HepG2 (cell line): ENCODE data around the gene TOM1L2. TPM values are rescaled to one million over a fixed set of nuclear protein-coding genes. Genes with fewer than 3 reads are reported as not detected.

Experiments used
- ATAC-seq: fragments of 200-7000 bp; cut with Tn5 transposase; 3 replicates; pipeline ENCODE4 v1.9.1; 2020; ENCODE audit warnings: mild to moderate bottlenecking, moderate library complexity
- BruUV-seq: library from RNA; stranded (reverse); fragments of 400-500 nt; replicated peaks from 2 replicates; lab custom pipeline; 2021; lab: Mats Ljungman, UMichigan
- CTCF ChIA-PET: fragments of 300-600 bp; formaldehyde crosslinking; extraction: SDS; loops from one replicate; lab custom pipeline; 2021; ENCODE audit warnings: low total read pairs, inconsistent platforms, low intra/inter-chr PET ratio; lab: Yijun Ruan, JAX
- POLR2A ChIA-PET: fragments of 350-600 bp; sonication (Branson Sonifier 250); formaldehyde crosslinking; loops from one replicate; lab custom pipeline; 2020; ENCODE audit warnings: antibody characterized with exemption, inconsistent platforms; lab: Yijun Ruan, JAX
- DNase-seq: peaks from one replicate; pipeline ENCODE4 v3.0.0-alpha.2; 2015; ENCODE audit warnings: low spot score
- FAIRE-seq: peaks from 3 replicates; lab custom pipeline; 2011; peaks lifted over from hg19 to GRCh38; lab: Jason Lieb, UNC
- H2AFZ ChIP-seq: one replicate; pipeline ENCODE4 v1.6.1; 2011; ENCODE audit warnings: low read length, inconsistent platforms
- H3K27ac ChIP-seq: fragments of 300-600 bp; 3 replicates; pipeline ENCODE4 v1.8.0; 2011; ENCODE audit warnings: mixed run types, mild to moderate bottlenecking, mixed read lengths, low read length, inconsistent platforms; ENCODE audit not compliant: insufficient read depth; ENCODE audit errors: extremely low read length
- H3K27me3 ChIP-seq, 2 experiments: fragments of 200-600 bp in 1 of 2; 2 replicates in 1 of 2; 3 replicates in 1 of 2; pipeline versions ENCODE4 v1.6.0 to v1.8.0; 2011; ENCODE audit warnings: low read length in 2 of 2, mild to moderate bottlenecking in 2 of 2, moderate library complexity in 2 of 2, inconsistent platforms in 1 of 2; ENCODE audit not compliant: insufficient read depth in 2 of 2, control insufficient read depth in 1 of 2
- H3K36me3 ChIP-seq, 2 experiments: fragments of 200-600 bp in 1 of 2; replicated peaks in 1 of 2; 2 replicates in 1 of 2; 3 replicates in 1 of 2; pipeline versions ENCODE4 v1.5.1 to v1.8.0; 2011; ENCODE audit warnings: low read length in 2 of 2, inconsistent platforms in 1 of 2; ENCODE audit not compliant: insufficient read depth in 2 of 2, control insufficient read depth in 1 of 2
- H3K4me1 ChIP-seq: 2 replicates; pipeline ENCODE4 v1.5.1; 2012; ENCODE audit warnings: low read length, inconsistent platforms; ENCODE audit not compliant: insufficient read depth
- H3K4me2 ChIP-seq: 2 replicates; pipeline ENCODE4 v1.6.0; 2011; ENCODE audit warnings: low read depth, low read length, inconsistent platforms
- H3K4me3 ChIP-seq, 3 experiments: fragments of 200-600 bp in 1 of 3; sonication (generic), shearing (Covaris generic) in 1 of 3; replicated peaks in 1 of 3; 2 replicates each; pipeline ENCODE4 v1.5.1; 2011 to 2016; ENCODE audit warnings: low read length in 3 of 3, inconsistent platforms in 2 of 3, low read depth in 2 of 3, mild to moderate bottlenecking in 2 of 3, control low read depth in 1 of 3, mixed read lengths in 1 of 3; ENCODE audit not compliant: insufficient read depth in 1 of 3
- H3K79me2 ChIP-seq: one replicate; pipeline ENCODE4 v1.6.1; 2011; ENCODE audit warnings: low read length, inconsistent platforms; ENCODE audit not compliant: insufficient read depth
- H3K9ac ChIP-seq: 2 replicates; pipeline ENCODE4 v1.6.0; 2011; ENCODE audit warnings: mild to moderate bottlenecking, low read depth, low read length, inconsistent platforms; ENCODE audit not compliant: insufficient read depth
- H3K9me3 ChIP-seq: 2 replicates; pipeline ENCODE4 v1.5.1; 2012; ENCODE audit warnings: mild to moderate bottlenecking, low read length
- H4K20me1 ChIP-seq: 2 replicates; pipeline ENCODE4 v1.6.0; 2011; ENCODE audit warnings: inconsistent platforms, mild to moderate bottlenecking, low read length, moderate library complexity; ENCODE audit not compliant: insufficient read depth
- GTF3A ChIP-seq: sonication (generic); formaldehyde crosslinking; conservative IDR thresholded peaks from 2 replicates; pipeline ENCODE4 v1.4.0; 2020; ENCODE audit warnings: mild to moderate bottlenecking, missing genetic modification reagents
- HIVEP1 ChIP-seq: sonication (generic); formaldehyde crosslinking; IDR thresholded peaks from 2 replicates; pipeline ENCODE4 v1.4.0; 2020; ENCODE audit warnings: mild to moderate bottlenecking, missing genetic modification reagents
- HOXD1 ChIP-seq: sonication (generic); formaldehyde crosslinking; IDR thresholded peaks from 2 replicates; pipeline ENCODE4 v1.5.0; 2020; ENCODE audit warnings: missing genetic modification reagents
- KLF13 ChIP-seq: sonication (generic); formaldehyde crosslinking; IDR thresholded peaks from 2 replicates; pipeline ENCODE4 v1.4.0; 2020; ENCODE audit warnings: mild to moderate bottlenecking, missing genetic modification reagents
- TEAD2 ChIP-seq: sonication (generic); formaldehyde crosslinking; IDR thresholded peaks from 2 replicates; pipeline ENCODE4 v1.9.0; 2021; ENCODE audit warnings: missing genetic modification reagents
- ZNF143 ChIP-seq: sonication (generic); formaldehyde crosslinking; IDR thresholded peaks from 2 replicates; pipeline ENCODE4 v1.4.0; 2020; ENCODE audit warnings: missing genetic modification reagents
- ZNF253 ChIP-seq: sonication (generic); formaldehyde crosslinking; IDR thresholded peaks from 2 replicates; pipeline ENCODE4 v1.8.0; 2022; ENCODE audit warnings: mild to moderate bottlenecking, missing genetic modification reagents, borderline replicate concordance
- ZNF543 ChIP-seq: sonication (generic); formaldehyde crosslinking; IDR thresholded peaks from 2 replicates; pipeline ENCODE4 v1.4.0; 2020; ENCODE audit warnings: mild to moderate bottlenecking, missing genetic modification reagents
- WGBS: methylation state at CpG from one replicate; pipeline ENCODE4 v1.1.6; 2017; ENCODE audit warnings: low lambda C conversion rate; 5-methylcytosine and 5-hydroxymethylcytosine counted together
- in situ Hi-C: cut with HindIII; loops from 2 replicates; pipeline ENCODE4 v1.10.0; 2017; ENCODE audit warnings: low pct_unique_long_range_greater_than_20kb; ENCODE audit not compliant: extremely low pct_ligation_motif_present
- intact Hi-C: fragments of 100-400 bp; cut with micrococcal nuclease; formaldehyde crosslinking; loops from one replicate; pipeline ENCODE4 v1.10.0; 2022; ENCODE audit not compliant: unreplicated experiment
- polyA plus RNA-seq, 8 experiments: library from polyadenylated mRNA; depleted of rRNA in 3 of 8; stranded (reverse) in 7 of 8; unstranded in 1 of 8; fragments of >200 nt; fragmentation: Illumina TruSeq in 4 of 8; extraction: Trizol in 4 of 8; gene quantifications; 2 replicates each; pipeline versions ENCODE4 v1.2.1 to v1.2.3, GENCODE V29; 2011 to 2016; ENCODE audit warnings: low read depth in 4 of 8, missing spikeins in 1 of 8, mixed read lengths in 1 of 8; ENCODE audit not compliant: insufficient read depth in 1 of 8
- total RNA-seq, 5 experiments: library from RNA; depleted of rRNA; stranded (reverse); fragments of >200 nt; fragmentation: Illumina TruSeq; extraction: Trizol; gene quantifications; 2 replicates each; pipeline ENCODE4 v1.2.3, GENCODE V29; 2016; ENCODE audit warnings: low read depth in 1 of 5
- TF ChIP-seq, protein P1 (sequence below): sonication (generic); formaldehyde crosslinking; IDR thresholded peaks from 2 replicates; pipeline ENCODE4 v1.4.0; 2020; ENCODE audit warnings: missing genetic modification reagents, borderline replicate concordance
- TF ChIP-seq, protein P2 (sequence below): sonication (generic); formaldehyde crosslinking; IDR thresholded peaks from 2 replicates; pipeline ENCODE4 v1.8.0; 2022; ENCODE audit warnings: low read depth, missing genetic modification reagents
- TF ChIP-seq, protein P3 (sequence below): sonication (generic); formaldehyde crosslinking; conservative IDR thresholded peaks from 2 replicates; pipeline ENCODE4 v1.8.0; 2022; ENCODE audit warnings: low read depth, missing genetic modification reagents
- TF ChIP-seq, protein P4 (sequence below): sonication (generic); formaldehyde crosslinking; IDR thresholded peaks from 2 replicates; pipeline ENCODE4 v1.8.1; 2022; ENCODE audit warnings: low read depth, mild to moderate bottlenecking, missing genetic modification reagents
- TF ChIP-seq, protein P5 (sequence below): IDR thresholded peaks from 2 replicates; pipeline ENCODE4 v1.6.1; 2016

TOM1L2 gene
- total and polyA plus RNA-seq, 2 of the 13 experiments (the other 11 are each of a cell fraction or from before 2014, with no cell fraction given) = 4.7 to 7.4 TPM

DNA sequence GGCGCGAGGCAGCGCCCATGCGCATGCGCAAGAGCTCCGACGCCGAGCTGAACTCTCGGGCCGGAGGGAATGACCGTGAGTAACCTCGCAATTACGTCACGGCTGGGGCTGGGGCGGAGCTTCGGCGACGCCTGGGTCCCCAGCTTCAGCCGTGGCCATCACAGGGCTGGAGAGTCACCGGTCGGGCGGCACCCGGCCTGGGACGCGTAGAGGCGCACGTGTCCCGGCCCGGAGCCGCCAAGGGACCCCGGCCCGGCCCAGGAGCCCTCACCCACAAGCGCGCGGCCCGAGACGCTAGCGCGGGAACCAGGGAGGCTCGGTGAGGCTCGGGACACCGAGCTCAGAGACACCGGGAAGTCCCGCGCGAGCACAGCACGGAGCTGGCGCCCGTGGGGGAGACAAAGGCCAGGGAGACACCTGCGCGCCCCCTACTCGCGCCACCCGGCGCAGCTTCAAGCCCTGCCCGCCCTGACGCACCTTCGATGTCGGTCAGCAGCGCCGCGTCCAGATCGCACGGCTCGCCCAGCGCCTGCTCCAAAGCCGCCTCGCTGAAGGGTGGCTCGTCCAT is 135.9 kb downstream of the TOM1L2 start:
- DNase-seq (peak; percentile 92), FAIRE-seq (peak; percentile 89), ATAC-seq (peak; percentile 60)
- in situ Hi-C loops (no loop called here), intact Hi-C loops (loop anchor here (1.0 kb wide), 1 partner anchor 24 kb away; no protein-coding TSS in a partner anchor)
- POLR2A ChIA-PET = interaction anchor here (0.7 to 4.2 kb wide), 21 partner anchors 12 to 1398 kb away, joined by 3 to 69 read pairs (median 4); partner anchors contain the start of genes DRC3, PEMT and TOM1L2
- Histone ChIP-seq H3K79me2 (peaks cover 49% of the 10 kb centered on the region), H4K20me1 (peaks cover 25% of the 10 kb centered on the region; the same call in 1 of the 2 replicates), H3K27me3 (no peaks in the 10 kb centered on the region), H3K9me3 (no peaks in the 10 kb centered on the region), H3K36me3 (peaks cover 5 to 14% of the 10 kb centered on the region in 2 experiments), H2AFZ (no peak overlapping the region), H3K4me3 (peak overlapping the region; percentile 82 to 94 (median 91)), H3K27ac (peak overlapping the region; percentile 90), H3K9ac (peak overlapping the region; percentile 99), H3K4me2 (peak overlapping the region; percentile 91), H3K4me1 (peaks cover 84% of the 10 kb centered on the region)
- 0% methylated on average over 16 of the region's 69 CpGs for WGBS
- CTCF ChIA-PET = no interaction called here
- BruUV-seq = no TSS peak
- TF ChIP-seq, protein P1, sequence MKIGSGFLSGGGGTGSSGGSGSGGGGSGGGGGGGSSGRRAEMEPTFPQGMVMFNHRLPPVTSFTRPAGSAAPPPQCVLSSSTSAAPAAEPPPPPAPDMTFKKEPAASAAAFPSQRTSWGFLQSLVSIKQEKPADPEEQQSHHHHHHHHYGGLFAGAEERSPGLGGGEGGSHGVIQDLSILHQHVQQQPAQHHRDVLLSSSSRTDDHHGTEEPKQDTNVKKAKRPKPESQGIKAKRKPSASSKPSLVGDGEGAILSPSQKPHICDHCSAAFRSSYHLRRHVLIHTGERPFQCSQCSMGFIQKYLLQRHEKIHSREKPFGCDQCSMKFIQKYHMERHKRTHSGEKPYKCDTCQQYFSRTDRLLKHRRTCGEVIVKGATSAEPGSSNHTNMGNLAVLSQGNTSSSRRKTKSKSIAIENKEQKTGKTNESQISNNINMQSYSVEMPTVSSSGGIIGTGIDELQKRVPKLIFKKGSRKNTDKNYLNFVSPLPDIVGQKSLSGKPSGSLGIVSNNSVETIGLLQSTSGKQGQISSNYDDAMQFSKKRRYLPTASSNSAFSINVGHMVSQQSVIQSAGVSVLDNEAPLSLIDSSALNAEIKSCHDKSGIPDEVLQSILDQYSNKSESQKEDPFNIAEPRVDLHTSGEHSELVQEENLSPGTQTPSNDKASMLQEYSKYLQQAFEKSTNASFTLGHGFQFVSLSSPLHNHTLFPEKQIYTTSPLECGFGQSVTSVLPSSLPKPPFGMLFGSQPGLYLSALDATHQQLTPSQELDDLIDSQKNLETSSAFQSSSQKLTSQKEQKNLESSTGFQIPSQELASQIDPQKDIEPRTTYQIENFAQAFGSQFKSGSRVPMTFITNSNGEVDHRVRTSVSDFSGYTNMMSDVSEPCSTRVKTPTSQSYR (CRISPR knock-in tag) = peak; percentile 84; the same call in 1 of the 2 replicates
- TF ChIP-seq HOXD1 (CRISPR knock-in tag) (peak; percentile 81; the same call in 1 of the 2 replicates), GTF3A (no peak), TEAD2 (CRISPR knock-in tag) (0 out of 2 replicates have a peak, but pooled peaks have one; percentile 45), KLF13 (CRISPR knock-in tag) (peak; percentile 27; the same call in 1 of the 2 replicates), HIVEP1 (CRISPR knock-in tag) (peak; percentile 96), ZNF253 (CRISPR knock-in tag) (peak; percentile 91), ZNF543 (CRISPR knock-in tag) (peak; percentile 84), ZNF143 (CRISPR knock-in tag) (peak; percentile 52)
- TF ChIP-seq, protein P2, sequence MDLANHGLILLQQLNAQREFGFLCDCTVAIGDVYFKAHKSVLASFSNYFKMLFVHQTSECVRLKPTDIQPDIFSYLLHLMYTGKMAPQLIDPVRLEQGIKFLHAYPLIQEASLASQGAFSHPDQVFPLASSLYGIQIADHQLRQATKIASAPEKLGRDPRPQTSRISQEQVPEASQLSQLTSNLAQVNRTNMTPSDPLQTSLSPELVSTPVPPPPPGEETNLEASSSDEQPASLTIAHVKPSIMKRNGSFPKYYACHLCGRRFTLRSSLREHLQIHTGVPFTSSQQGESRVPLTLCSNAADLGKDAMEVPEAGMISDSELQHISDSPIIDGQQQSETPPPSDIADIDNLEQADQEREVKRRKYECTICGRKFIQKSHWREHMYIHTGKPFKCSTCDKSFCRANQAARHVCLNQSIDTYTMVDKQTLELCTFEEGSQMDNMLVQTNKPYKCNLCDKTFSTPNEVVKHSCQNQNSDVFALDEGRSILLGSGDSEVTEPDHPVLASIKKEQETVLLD (CRISPR knock-in tag) = 0 out of 2 replicates have a peak, but pooled peaks have one; percentile 22
- TF ChIP-seq, protein P3, sequence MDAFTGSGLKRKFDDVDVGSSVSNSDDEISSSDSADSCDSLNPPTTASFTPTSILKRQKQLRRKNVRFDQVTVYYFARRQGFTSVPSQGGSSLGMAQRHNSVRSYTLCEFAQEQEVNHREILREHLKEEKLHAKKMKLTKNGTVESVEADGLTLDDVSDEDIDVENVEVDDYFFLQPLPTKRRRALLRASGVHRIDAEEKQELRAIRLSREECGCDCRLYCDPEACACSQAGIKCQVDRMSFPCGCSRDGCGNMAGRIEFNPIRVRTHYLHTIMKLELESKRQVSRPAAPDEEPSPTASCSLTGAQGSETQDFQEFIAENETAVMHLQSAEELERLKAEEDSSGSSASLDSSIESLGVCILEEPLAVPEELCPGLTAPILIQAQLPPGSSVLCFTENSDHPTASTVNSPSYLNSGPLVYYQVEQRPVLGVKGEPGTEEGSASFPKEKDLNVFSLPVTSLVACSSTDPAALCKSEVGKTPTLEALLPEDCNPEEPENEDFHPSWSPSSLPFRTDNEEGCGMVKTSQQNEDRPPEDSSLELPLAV (CRISPR knock-in tag) = no peak
- TF ChIP-seq, protein P4, sequence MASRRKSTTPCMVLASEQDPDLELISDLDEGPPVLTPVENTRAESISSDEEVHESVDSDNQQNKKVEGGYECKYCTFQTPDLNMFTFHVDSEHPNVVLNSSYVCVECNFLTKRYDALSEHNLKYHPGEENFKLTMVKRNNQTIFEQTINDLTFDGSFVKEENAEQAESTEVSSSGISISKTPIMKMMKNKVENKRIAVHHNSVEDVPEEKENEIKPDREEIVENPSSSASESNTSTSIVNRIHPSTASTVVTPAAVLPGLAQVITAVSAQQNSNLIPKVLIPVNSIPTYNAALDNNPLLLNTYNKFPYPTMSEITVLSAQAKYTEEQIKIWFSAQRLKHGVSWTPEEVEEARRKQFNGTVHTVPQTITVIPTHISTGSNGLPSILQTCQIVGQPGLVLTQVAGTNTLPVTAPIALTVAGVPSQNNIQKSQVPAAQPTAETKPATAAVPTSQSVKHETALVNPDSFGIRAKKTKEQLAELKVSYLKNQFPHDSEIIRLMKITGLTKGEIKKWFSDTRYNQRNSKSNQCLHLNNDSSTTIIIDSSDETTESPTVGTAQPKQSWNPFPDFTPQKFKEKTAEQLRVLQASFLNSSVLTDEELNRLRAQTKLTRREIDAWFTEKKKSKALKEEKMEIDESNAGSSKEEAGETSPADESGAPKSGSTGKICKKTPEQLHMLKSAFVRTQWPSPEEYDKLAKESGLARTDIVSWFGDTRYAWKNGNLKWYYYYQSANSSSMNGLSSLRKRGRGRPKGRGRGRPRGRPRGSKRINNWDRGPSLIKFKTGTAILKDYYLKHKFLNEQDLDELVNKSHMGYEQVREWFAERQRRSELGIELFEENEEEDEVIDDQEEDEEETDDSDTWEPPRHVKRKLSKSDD = peak; percentile 61; the same call in 1 of the 2 replicates
- TF ChIP-seq, protein P5, sequence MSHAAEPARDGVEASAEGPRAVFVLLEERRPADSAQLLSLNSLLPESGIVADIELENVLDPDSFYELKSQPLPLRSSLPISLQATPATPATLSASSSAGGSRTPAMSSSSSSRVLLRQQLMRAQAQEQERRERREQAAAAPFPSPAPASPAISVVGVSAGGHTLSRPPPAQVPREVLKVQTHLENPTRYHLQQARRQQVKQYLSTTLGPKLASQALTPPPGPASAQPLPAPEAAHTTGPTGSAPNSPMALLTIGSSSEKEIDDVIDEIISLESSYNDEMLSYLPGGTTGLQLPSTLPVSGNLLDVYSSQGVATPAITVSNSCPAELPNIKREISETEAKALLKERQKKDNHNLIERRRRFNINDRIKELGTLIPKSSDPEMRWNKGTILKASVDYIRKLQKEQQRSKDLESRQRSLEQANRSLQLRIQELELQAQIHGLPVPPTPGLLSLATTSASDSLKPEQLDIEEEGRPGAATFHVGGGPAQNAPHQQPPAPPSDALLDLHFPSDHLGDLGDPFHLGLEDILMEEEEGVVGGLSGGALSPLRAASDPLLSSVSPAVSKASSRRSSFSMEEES = peak; percentile 67
